DND-41 (cell line): Measurements from ENCODE around the gene CCDC69.

Experiments used
- ATAC-seq: fragments of 200-7000 bp; cut with Tn5 transposase; 3 replicates; pipeline ENCODE4 v1.9.1; 2021; ENCODE audit warnings: low read depth; ENCODE audit not compliant: insufficient read depth
- DNase-seq: peaks from one replicate; pipeline ENCODE4 v3.0.0-alpha.2; 2020
- H2AFZ ChIP-seq: 2 replicates; pipeline ENCODE4 v1.6.0; 2012; ENCODE audit warnings: low read depth, low read length
- H3K27ac ChIP-seq: 2 replicates; pipeline ENCODE4 v1.5.1; 2012; ENCODE audit warnings: low read length, inconsistent platforms
- H3K27me3 ChIP-seq: fragments of 200-600 bp; sonication (generic); 2 replicates; pipeline ENCODE4 v1.6.0; 2012; ENCODE audit warnings: low read length, mild to moderate bottlenecking, inconsistent platforms; ENCODE audit not compliant: insufficient read depth, poor library complexity
- H3K36me3 ChIP-seq: 2 replicates; pipeline ENCODE4 v1.5.1; 2012; ENCODE audit warnings: low read length, inconsistent platforms; ENCODE audit not compliant: insufficient read depth
- H3K4me1 ChIP-seq: 2 replicates; pipeline ENCODE4 v1.5.1; 2012; ENCODE audit warnings: mild to moderate bottlenecking, low read length; ENCODE audit not compliant: insufficient read depth
- H3K4me2 ChIP-seq: 2 replicates; pipeline ENCODE4 v1.6.0; 2012; ENCODE audit warnings: mild to moderate bottlenecking, moderate library complexity, low read length, inconsistent platforms; ENCODE audit not compliant: insufficient read depth
- H3K4me3 ChIP-seq, 2 experiments: fragments of 200-600 bp in 1 of 2; shearing (Covaris generic) in 1 of 2; 2 replicates each; pipeline ENCODE4 v1.5.1; 2012 to 2016; ENCODE audit warnings: inconsistent platforms in 2 of 2, low read length in 2 of 2, mild to moderate bottlenecking in 2 of 2, low read depth in 1 of 2, moderate library complexity in 1 of 2
- H3K79me2 ChIP-seq: 2 replicates; pipeline ENCODE4 v1.6.0; 2012; ENCODE audit warnings: low read length, inconsistent platforms; ENCODE audit not compliant: insufficient read depth
- H3K9ac ChIP-seq: 2 replicates; pipeline ENCODE4 v1.6.0; 2012; ENCODE audit warnings: low read depth, mild to moderate bottlenecking, inconsistent platforms, low read length, moderate library complexity
- H3K9me3 ChIP-seq: 2 replicates; pipeline ENCODE4 v1.5.1; 2012; ENCODE audit warnings: low read length, moderate library complexity, mild to moderate bottlenecking, inconsistent platforms; ENCODE audit not compliant: insufficient read depth, severe bottlenecking
- H4K20me1 ChIP-seq: 2 replicates; pipeline ENCODE4 v1.6.0; 2012; ENCODE audit warnings: low read length; ENCODE audit not compliant: insufficient read depth
- CTCF ChIP-seq: IDR thresholded peaks from 2 replicates; pipeline ENCODE4 v1.5.1; 2012; ENCODE audit warnings: borderline replicate concordance, low read length, moderate library complexity, mild to moderate bottlenecking; ENCODE audit not compliant: poor library complexity, severe bottlenecking; ENCODE audit errors: extremely low read depth
- EZH2 ChIP-seq: IDR thresholded peaks from 3 replicates; pipeline ENCODE4 v1.6.1; 2012; ENCODE audit warnings: borderline replicate concordance, low read depth, mild to moderate bottlenecking, moderate library complexity, low read length, inconsistent platforms; ENCODE audit not compliant: severe bottlenecking

The CCDC69 gene

GRCh38 chr5:151230048-151230680 is 6.3 kb upstream of the CCDC69 start:
- Histone ChIP-seq H3K4me2 (no peak overlapping the region), H4K20me1 (peaks cover 74% of the 10 kb centered on the region), H3K79me2 (peaks cover 98% of the 10 kb centered on the region), H3K4me3 (no peak overlapping the region), H3K4me1 (peaks cover 7% of the 10 kb centered on the region; the same call in 1 of the 2 replicates), H3K36me3 (peaks cover 88% of the 10 kb centered on the region), H3K27me3 (no peaks in the 10 kb centered on the region), H3K9ac (no peak overlapping the region), H2AFZ (no peak overlapping the region), H3K9me3 (no peaks in the 10 kb centered on the region), H3K27ac (peak overlapping the region; percentile 1; the same call in 1 of the 2 replicates)
- ATAC-seq (no peak), DNase-seq (no peak)
- no peak for TF ChIP-seq CTCF
- no peak for TF ChIP-seq EZH2

DNA sequence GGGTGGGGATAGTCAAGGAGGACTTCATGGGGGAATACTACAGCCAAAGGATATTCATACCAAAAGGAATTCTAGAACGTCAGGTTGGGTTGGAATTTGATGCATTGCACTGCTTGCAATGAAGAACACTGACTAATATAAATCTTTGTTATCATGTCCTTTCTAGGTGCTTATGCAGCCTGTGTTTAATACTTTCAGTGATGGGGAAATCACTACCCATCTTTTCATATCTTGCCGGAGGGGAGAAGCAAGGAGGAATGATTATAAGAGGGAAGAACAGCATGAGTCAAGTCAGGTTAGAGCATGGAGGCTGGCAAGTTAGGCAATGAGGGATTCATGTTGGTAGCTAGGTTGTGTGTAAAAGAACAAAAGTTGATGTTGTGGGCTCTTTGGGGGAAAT is 5.1 kb upstream of the CCDC69 start:
- Histone ChIP-seq H3K9me3 (no peaks in the 10 kb centered on the region), H3K9ac (no peak overlapping the region), H3K4me1 (peaks cover 4% of the 10 kb centered on the region; the same call in 1 of the 2 replicates), H3K27ac (no peak overlapping the region), H3K4me3 (no peak overlapping the region), H2AFZ (no peak overlapping the region), H3K79me2 (peaks cover 97% of the 10 kb centered on the region), H3K27me3 (no peaks in the 10 kb centered on the region), H3K36me3 (peaks cover 87% of the 10 kb centered on the region), H4K20me1 (peaks cover 62% of the 10 kb centered on the region), H3K4me2 (no peak overlapping the region)
- DNase-seq = no peak
- no peak for TF ChIP-seq CTCF
- TF ChIP-seq EZH2 = no peak
- no peak for ATAC-seq

- Histone ChIP-seq H3K4me2 (no peak overlapping the region), H3K9ac (no peak overlapping the region), H3K27ac (peak overlapping the region; percentile 26; the same call in 1 of the 2 replicates), H3K27me3 (no peaks in the 10 kb centered on the region), H2AFZ (no peak overlapping the region), H3K9me3 (no peaks in the 10 kb centered on the region), H3K79me2 (peaks cover 97% of the 10 kb centered on the region), H3K4me3 (no peak overlapping the region), H4K20me1 (peaks cover 59% of the 10 kb centered on the region), H3K4me1 (peaks cover 7% of the 10 kb centered on the region; the same call in 1 of the 2 replicates), H3K36me3 (peaks cover 86% of the 10 kb centered on the region)
- TF ChIP-seq EZH2 = no peak
- no peak for TF ChIP-seq CTCF
- ATAC-seq (no peak), DNase-seq (no peak)
Measured at GRCh38 chr5:151227918-151228447, 4.1 kb upstream of the CCDC69 start.
